ENCODE results near the gene WDFY1.

Gene WDFY1

DNA sequence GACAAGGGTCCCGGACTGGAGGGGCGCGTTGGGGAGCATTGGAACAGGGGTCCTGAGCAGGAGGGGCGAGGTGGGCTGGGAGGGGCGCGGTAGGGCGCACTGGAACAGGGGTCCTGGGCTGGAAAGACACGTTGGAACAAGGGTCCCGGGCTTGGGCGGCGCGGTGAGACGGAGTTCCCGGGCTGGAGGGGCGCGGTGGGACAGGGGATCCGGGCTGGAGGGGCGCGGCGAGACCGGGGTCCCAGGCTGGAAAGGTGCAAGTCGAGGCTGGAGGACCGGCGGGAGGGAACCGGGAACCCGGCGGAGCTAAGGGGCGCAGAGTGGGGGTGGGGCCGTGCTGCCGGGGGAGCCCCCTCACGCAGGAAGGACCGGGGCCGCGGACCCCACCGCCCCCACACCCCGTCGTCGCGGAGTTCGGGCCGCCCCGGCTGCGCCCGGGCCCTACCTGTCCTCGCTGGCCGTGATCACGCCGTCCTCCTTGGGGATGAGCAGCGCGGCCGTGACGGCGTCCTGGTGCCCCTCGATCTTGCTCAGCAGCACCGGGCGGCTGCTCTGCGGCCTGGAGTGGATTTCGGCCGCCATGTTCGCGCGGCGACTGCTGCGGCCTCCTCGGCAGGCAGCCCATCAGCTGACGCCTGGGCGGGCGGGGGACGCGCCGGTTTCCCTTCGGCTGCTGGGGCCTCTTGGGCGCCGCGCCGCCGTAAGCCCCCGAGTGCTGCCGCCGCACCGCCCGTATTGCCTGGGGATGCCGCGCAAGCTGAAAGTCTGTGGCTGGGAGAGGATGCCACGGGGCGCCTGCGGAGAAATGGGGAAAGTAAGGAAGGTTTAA is at the start of gene WDFY1:
WDFY1 (minus strand) TSS at position 633 of the 829 bp plus-strand sequence; CDS start at position 582, 51 bp downstream.
- peak; percentile 44 to 62 for DNase-seq

DNA sequence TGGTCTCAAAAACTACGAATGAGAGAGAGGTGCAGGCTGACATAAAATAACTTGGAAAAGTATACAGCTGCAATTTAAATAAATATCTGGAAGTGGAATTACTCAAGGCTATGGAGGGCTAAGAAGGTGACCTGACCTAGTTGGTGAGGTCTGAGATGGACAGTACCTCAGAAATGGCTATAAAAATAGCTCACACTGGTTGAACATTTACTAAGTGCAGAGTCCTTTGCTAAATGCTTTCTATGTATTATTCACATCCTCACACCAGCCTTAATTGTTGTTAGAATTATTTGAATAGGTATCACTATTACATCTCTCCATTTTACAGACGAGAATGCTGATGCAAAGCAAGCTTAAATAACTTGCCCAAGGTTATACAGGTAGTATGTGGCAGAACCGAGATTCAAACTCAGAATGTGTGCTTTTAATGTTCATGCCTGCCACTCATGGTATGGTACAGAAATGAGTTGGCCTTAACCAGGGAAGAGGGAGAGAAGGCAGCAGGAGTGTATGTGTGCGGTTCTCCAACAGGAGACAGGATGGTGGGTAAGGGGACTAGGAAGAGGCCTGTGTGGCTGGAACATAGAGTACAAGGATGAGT is 49.5 kb upstream of the WDFY1 start:
- no peak for DNase-seq

- DNase-seq: peak in 1 of 2 donors; percentile 1
Measured at GRCh38 chr2:223993634-223994232, 48.6 kb upstream of the WDFY1 start.

DNA sequence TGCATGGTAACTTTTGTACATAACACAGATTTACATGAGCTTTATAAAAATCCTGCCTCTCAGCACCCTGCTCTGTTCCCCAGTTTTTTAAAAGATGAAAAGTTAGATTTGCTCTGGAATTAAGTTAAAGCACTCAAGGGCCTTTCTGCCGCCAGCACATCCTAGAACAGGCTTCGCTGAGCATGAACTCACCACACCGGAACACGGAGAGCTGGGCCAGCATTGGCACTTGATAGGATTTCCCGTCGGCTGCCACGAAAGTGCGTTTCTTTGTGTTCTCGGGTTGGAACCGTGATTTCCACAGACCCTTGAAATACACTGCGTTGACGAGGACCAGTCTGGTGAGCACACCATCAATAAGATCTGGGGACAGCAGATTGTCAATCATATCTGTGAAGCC is 46.5 kb upstream of the WDFY1 start:
- no peak for DNase-seq

DNA sequence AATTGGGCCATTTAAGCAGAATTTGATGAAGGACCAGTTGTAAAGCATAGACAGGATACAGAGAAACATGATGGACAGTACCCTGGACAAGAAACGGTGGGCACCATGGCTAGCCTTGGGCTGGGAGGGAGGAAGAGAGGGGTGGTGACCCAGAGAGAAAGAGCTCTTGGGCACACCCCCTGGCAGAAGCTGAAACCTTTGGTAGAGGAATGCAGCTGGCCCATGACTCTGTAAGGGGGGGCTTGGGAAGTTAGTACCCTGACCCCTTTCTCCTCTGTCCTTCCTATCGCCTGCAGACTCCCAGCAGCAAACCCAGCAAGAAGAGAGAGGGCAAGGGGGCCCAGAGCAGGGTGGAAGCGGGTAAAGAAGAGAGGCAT is 44.7 kb upstream of the WDFY1 start:
- DNase-seq: no peak

DNA sequence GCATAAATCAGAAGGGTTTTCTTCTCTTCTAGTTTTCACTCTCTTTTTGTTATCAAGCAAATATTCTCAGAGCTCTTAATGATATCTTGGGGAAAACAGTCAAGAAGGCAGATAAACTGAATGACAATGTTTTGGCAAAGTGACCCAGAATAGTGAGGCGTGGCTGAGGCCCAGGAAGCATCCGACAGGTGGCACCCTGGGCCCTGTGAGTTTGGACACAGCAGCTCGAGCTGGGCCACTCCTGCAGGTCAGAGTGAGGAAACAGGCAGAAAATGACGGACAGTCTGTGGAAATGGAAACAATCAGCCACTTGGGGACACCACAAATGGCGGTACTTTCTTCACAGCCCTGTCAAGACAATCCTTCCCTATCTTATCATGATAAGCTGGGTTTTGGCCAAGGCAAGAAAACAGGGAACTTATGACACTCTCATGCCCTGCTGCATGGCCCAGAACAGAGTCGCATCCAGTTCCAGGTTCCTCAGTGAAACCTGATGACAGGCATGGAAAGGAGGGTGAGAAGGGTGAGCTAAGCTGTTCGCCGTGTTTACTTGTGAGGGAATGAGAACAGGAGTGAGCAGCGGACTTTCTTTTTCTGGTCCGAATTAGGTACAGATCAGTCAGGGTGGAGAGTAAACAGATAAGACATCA is 44.2 kb upstream of the WDFY1 start:
- no peak for DNase-seq

GRCh38 chr2:223981241-223981640 is 36.1 kb upstream of the WDFY1 start:
- no peak for DNase-seq

DNA sequence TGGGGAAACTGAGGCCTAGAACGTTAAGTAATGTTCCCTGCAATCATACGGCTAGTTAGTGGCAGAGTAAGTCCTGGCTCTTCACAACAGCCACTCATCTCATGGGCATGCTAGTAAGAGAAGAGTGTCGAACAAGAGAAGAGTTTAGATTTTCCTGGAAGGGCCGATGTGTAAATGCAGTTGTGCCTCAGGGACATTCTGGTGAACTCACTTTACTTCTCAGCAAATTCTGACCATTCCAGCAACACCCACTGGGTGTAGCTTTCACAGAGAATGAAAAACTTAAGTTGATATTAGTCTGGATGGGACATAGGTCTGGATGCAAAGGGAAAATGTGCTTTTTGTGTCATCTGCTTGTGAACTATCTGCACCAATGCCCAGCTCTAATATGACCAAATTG is 35.7 kb upstream of the WDFY1 start:
- no peak for DNase-seq

- no peak for DNase-seq
Measured at GRCh38 chr2:223980397-223980735, 35.2 kb upstream of the WDFY1 start.

DNA sequence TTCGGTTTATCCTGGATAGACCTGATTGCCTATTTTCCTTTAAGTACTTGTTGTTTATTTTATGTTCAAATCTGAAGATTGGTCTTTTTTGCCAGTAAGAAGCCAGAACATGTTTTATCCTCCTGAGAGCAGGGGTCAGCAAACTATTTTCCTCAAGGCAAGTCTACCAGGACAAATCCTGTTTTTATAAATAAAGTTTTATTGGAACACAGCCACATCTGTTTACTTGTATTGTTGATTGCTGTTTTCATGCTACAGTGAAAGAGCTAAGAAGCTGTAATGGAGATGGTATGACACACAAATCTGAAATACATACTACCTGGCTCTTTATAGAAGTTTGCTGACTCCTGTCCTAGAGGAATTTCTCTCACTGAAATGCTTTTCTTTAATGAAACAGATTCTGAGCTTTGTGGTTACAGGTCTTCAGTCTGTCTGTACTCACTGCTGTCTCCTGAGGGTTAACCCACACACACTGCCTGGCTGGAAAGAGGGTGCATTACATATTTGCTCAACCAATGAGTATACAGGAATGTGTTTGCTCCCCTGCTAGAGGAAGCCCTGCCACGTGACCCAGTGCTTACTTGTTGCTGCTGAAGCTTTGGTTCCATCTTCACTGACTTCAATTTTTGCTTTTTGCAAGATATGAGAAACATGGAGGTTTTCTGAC is 34.7 kb upstream of the WDFY1 start:
- DNase-seq: no peak

DNA sequence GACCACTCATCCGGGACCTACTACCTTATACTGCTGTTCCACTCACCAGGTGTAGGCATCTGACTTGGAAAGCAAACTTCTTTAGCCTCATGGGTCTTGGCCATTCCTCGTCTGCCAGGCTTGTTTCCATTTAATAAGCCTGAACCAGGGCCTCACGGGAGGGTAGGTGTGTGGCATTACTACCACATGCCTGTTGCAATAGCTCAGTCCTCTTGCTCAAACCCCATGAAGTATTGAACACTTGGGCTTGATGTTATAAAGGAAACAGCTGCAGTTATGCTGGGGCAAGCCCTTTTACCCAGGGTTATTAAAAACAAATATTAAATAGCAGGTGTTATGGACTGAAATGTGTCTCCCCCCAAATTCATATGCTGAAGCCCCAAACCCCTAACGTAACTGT is 33.3 kb upstream of the WDFY1 start:
- DNase-seq: no peak

DNA sequence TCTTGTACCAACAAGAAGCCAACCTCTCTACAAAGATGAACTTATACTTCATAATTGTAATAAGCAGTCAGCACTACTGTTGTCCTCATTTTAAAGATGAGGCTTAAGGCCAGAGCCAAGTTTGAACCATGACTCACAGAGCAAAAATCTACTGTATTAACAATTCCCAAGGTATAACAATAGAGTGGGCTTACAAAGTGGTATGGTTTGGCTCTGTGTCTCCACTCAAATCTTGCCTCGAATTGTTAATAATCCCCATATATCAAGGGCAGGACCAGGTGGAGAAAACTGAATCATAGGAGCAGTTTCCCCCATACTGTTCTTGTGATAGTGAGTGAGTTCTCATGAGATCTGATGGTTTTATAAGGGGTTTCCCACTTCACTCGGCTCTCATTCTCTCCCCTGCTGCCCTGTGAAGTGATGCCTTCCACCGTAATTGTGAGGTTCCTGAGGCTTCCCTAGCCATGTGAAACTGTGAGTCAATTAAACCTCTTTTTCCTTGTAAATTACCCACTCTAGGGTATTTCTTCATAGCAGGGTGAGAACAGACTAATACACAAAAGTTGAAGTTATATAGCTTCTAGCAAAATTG is 31.6 kb upstream of the WDFY1 start:
- DNase-seq: no peak

GRCh38 chr2:223973606-223974005 is 28.5 kb upstream of the WDFY1 start:
- no peak for DNase-seq

GRCh38 chr2:223972656-223973102 is 27.5 kb upstream of the WDFY1 start:
- no peak for DNase-seq

GRCh38 chr2:223971731-223972130 is 26.6 kb upstream of the WDFY1 start:
- no peak for DNase-seq

GRCh38 chr2:223970343-223971128 is 25.4 kb upstream of the WDFY1 start:
- peak in 1 of 2 donors; percentile 39 for DNase-seq

GRCh38 chr2:223969856-223970255 is 24.7 kb upstream of the WDFY1 start:
- no peak for DNase-seq

GRCh38 chr2:223969315-223969714 is 24.2 kb upstream of the WDFY1 start:
- no peak for DNase-seq

DNA sequence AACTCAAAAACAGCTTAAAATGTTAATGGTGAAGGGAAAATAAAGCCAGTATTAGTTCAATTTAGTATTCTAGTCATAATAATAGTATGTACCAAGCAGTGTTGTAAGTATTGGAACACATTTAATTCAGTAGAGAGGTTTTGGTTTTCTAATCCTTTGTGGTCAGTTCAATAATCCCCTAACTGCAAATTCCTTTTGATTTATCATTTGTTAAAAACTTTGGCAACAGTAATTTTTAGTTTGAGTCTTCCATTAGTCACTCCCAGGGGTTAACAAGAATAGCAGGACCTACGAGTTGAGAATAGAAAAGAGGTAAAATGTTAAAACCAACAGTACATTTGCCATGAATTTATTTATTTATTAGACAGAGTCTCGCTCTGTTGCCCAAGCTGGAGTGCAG is 22.8 kb upstream of the WDFY1 start:
- no peak for DNase-seq

- DNase-seq: no peak
Measured at GRCh38 chr2:223959688-223960087, 14.6 kb upstream of the WDFY1 start.

DNA sequence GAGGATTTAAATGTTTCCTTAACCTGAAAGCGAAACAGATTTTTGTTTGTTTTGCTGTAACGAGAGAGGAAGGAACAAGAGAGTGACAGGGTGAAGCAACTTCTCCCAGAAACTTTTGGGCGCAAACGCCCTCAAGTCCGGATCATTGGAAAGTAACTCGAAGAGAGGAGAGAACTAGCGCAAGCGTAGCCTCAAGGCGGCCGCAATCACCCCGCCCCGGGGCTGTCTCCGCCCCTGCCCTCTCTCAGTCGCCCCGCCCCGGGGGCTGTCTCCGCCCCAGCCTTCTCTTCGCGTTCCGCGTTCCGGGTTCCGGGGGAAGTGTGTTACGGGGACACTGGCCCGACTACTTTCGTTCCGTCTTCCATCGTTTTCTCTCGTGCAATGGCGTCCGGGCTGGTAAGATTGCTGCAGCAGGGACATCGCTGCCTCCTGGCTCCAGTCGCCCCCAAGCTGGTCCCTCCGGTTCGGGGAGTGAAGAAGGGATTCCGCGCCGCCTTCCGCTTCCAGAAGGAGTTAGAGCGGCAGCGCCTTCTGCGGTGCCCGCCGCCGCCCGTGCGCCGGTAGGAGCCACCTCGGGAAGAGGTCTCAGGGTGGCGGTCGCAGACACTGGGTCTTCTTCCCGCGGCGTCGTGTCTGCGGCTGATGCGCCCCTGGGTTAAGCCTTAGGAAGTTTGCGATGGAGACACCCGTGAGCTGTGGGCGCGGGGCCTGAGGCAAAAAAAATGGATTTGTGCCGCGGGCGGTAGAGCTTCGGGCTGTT is 12.1 kb upstream of the WDFY1 start, which contains the start of gene MRPL44:
MRPL44 (plus strand) TSS at position 372 of the 760 bp plus-strand sequence; CDS start at position 382, 10 bp downstream.
- DNase-seq: peak; percentile 95 to 96
